Erythroblast (primary cell): Measurements from ENCODE around the gene TMEM52.

Experiments
- GATA1 ChIP-seq: IDR thresholded peaks from 2 replicates; pipeline ENCODE4 v1.6.1; 2011; ENCODE audit warnings: low read depth, mild to moderate bottlenecking, control low read depth, low read length, moderate library complexity
- POLR2A ChIP-seq: IDR thresholded peaks from 2 replicates; pipeline ENCODE4 v1.6.1; 2011; ENCODE audit warnings: mild to moderate bottlenecking, low read length

GRCh38 chr1:1880617-1881312 is 38.3 kb downstream of the TMEM52 start:
- TF ChIP-seq POLR2A = no peak
- no peak for TF ChIP-seq GATA1
